Brain microvascular endothelial cell (primary cell): ENCODE results near the gene CDC7.

ENCODE experiments used
- DNase-seq: peaks from one replicate; pipeline ENCODE4 v3.0.0-alpha.2; 2020
- H3K27ac ChIP-seq: fragments of 250-450 bp; sonication (Bioruptor Pico); 2 replicates; pipeline ENCODE4 v1.5.1; 2020; ENCODE audit warnings: mild to moderate bottlenecking, moderate library complexity
- H3K27me3 ChIP-seq: fragments of 250-450 bp; sonication (Bioruptor Pico); replicated peaks from 2 replicates; pipeline ENCODE4 v1.5.1; 2020; ENCODE audit warnings: mild to moderate bottlenecking
- H3K36me3 ChIP-seq: fragments of 250-450 bp; sonication (Bioruptor Pico); replicated peaks from 2 replicates; pipeline ENCODE4 v1.5.1; 2020; ENCODE audit warnings: mild to moderate bottlenecking
- H3K4me3 ChIP-seq: 2 replicates; pipeline ENCODE4 v1.5.1; 2011; ENCODE audit warnings: low read depth, mild to moderate bottlenecking, control low read depth, low read length, moderate library complexity
- CTCF ChIP-seq: IDR thresholded peaks from 2 replicates; pipeline ENCODE4 v1.5.1; 2011; ENCODE audit warnings: low read depth, mild to moderate bottlenecking, moderate library complexity, low read length, control low read depth, inconsistent platforms; ENCODE audit errors: missing control alignments
- in situ Hi-C: cut with HindIII; loops from 2 replicates; pipeline ENCODE4 v1.10.0; 2017; ENCODE audit warnings: low sequenced_read_pairs, low pct_ligation_motif_present

Gene CDC7

GRCh38 chr1:91557039-91557690, 56.5 kb downstream of the CDC7 start:
- in situ Hi-C loops, result no loop called here
- Histone ChIP-seq H3K27me3 (no peaks in the 10 kb centered on the region), H3K4me3 (no peak overlapping the region), H3K27ac (no peak overlapping the region), H3K36me3 (no peaks in the 10 kb centered on the region)
- DNase-seq, result no peak
- TF ChIP-seq CTCF, result no peak

DNA sequence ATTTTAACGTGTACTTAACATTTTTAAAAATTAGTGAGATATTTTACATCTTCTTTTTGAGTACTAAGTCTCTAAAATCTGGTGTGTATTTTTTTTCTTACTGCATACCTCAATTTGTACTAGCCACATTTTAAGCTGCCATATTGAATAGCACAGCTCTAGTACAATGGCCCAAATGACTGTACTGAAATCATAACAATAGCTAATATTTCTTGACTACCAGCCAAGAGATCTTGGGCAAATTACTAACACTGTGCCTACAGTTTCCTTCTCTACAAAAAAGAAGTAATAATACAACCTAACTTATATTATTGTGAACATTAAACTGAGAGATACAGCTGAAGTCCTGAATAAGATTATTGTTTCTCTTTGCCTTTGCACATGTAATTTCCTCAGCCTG, 57.2 kb downstream of the CDC7 start:
- H3K4me3 ChIP-seq, result no peak overlapping the region
- H3K27me3 ChIP-seq, result no peaks in the 10 kb centered on the region
- in situ Hi-C loops, result no loop called here
- no peak for TF ChIP-seq CTCF
- no peak for DNase-seq
- H3K36me3 ChIP-seq, result no peaks in the 10 kb centered on the region
- H3K27ac ChIP-seq, result no peak overlapping the region

DNA sequence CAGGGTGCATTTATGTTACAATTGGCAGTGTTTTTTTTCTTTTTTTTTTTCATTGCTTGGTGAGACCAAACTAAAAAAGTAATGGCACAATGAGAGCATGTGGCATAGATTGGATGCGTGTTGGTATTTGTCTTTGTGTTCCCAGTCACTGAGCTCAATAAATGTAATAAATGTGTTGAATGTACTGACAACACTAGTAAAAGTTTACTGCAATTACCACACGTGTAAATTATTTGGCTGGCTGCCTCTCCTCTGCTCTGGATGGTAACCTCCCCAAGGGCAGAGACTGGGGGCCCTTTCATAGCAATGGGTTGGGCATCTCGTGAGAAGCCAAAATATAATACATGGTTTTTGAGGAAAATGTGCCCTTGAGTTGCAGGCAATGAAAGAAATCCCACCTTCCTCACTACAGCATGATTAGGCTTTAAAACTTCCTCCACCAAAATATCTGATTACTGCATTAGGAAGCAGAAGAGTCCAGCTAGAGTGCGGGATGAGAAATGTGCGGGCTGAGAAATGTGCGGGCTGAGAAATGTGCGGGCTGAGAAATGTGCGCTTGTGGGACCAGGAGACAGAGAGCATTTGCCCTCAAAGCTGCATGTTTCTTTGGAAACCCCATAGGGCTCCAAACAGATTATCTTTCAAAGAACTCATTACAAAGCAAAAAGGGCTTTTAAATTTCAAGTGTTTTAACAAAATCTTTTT, 58.5 kb downstream of the CDC7 start:
- no peak overlapping the region for H3K4me3 ChIP-seq
- in situ Hi-C loops, result no loop called here
- no peak for TF ChIP-seq CTCF
- no peak overlapping the region for H3K27ac ChIP-seq
- no peaks in the 10 kb centered on the region for H3K27me3 ChIP-seq
- no peak for DNase-seq
- no peaks in the 10 kb centered on the region for H3K36me3 ChIP-seq

- in situ Hi-C loops, result no loop called here
- no peak for DNase-seq
- no peak overlapping the region for H3K4me3 ChIP-seq
- TF ChIP-seq CTCF, result no peak
- H3K36me3 ChIP-seq, result no peaks in the 10 kb centered on the region
- H3K27me3 ChIP-seq, result no peaks in the 10 kb centered on the region
- H3K27ac ChIP-seq, result no peak overlapping the region
These were observed 59.4 kb downstream of the CDC7 start for GRCh38 chr1:91559838-91560565.

DNA sequence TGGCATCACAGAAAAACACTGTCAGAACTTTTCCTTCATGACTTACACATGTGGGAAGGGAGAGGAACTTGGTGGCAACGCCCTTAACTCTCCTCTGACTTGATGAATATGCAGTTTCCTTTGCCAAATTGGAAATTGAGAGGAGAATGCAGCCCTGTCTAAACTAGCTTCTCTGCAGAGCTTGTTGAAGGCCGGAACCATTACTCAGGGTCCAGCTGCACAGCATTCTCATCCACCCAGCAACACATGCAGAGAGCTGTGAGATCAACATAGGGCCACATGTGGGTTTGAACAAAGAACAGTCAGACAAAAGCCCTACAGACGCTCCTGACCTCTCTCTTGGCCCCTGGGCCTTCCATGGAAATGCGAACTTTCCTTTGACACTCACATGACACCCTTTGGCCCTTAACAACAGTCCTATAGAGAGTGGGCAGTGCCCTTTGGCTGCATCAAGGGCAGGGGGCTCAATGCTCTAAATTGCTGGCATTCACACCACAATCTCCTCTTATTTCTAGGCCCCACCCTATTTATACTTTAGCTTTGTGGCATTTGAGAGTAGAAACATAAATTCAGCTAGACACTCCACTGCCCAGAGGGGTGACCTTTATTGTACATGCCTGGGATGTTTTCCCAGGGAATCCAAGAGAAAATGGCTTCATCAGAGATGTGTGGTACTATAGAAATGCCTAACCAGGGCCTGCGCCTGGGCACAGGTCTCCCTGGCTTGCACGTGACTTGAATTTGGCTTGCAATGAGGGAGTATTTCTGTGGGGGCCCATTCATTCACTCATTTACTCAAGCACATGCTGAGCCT, 64.4 kb downstream of the CDC7 start:
- Histone ChIP-seq H3K27me3 (no peaks in the 10 kb centered on the region), H3K4me3 (no peak overlapping the region), H3K27ac (no peak overlapping the region), H3K36me3 (no peaks in the 10 kb centered on the region)
- in situ Hi-C loops, result no loop called here
- no peak for TF ChIP-seq CTCF
- DNase-seq, result no peak
